CD4-positive, alpha-beta T cell treated with Interleukin-15 for 1 hour (primary cell): Measurements from ENCODE around the gene TMEM181.
"Not testable (repeated sequence)": the region's sequence is repeated elsewhere in the genome, so short reads cannot be mapped to it uniquely, and the experiment has no call there.

Source experiments
- DNase-seq: peaks from one replicate; pipeline ENCODE4 v3.0.0-alpha.2; 2020

TMEM181 gene

GRCh38 chr6:158663625-158664165 is 103.8 kb downstream of the TMEM181 start:
- DNase-seq, result no peak

- DNase-seq, result no peak
Measured at GRCh38 chr6:158665332-158665731, 105.4 kb downstream of the TMEM181 start.

GRCh38 chr6:158666628-158667359 is 106.9 kb downstream of the TMEM181 start:
- peak; percentile 54 for DNase-seq

- DNase-seq, result no peak
Measured at GRCh38 chr6:158667360-158667981, 107.6 kb downstream of the TMEM181 start.

- DNase-seq, result no peak
Measured at GRCh38 chr6:158668707-158669103, 108.8 kb downstream of the TMEM181 start.

- no peak for DNase-seq
Measured at GRCh38 chr6:158669145-158670035, 109.5 kb downstream of the TMEM181 start.

- DNase-seq, result not testable (repeated sequence)
Measured at GRCh38 chr6:158672119-158672518, 112.2 kb downstream of the TMEM181 start.

GRCh38 chr6:158672726-158673125 is 112.8 kb downstream of the TMEM181 start:
- DNase-seq, result no peak

GRCh38 chr6:158674342-158675131 is 114.6 kb downstream of the TMEM181 start:
- no peak for DNase-seq

- DNase-seq, result not testable (repeated sequence)
Measured at GRCh38 chr6:158677094-158677493, 117.2 kb downstream of the TMEM181 start.

GRCh38 chr6:158677906-158678578 is 118.2 kb downstream of the TMEM181 start:
- DNase-seq, result no peak

- no peak for DNase-seq
Measured at GRCh38 chr6:158680015-158680414, 120.1 kb downstream of the TMEM181 start.

GRCh38 chr6:158680481-158680880 is 120.6 kb downstream of the TMEM181 start:
- no peak for DNase-seq

- DNase-seq, result peak; percentile 47
Measured at GRCh38 chr6:158684311-158684710, 124.4 kb downstream of the TMEM181 start.

GRCh38 chr6:158684745-158685324 is 124.9 kb downstream of the TMEM181 start:
- DNase-seq, result no peak
